Measurements from ENCODE around the gene THOC7.

GRCh38 chr3:63876260-63876659 lies 12.7 kb upstream of the THOC7 start:
- TF ChIP-seq, protein P1, sequence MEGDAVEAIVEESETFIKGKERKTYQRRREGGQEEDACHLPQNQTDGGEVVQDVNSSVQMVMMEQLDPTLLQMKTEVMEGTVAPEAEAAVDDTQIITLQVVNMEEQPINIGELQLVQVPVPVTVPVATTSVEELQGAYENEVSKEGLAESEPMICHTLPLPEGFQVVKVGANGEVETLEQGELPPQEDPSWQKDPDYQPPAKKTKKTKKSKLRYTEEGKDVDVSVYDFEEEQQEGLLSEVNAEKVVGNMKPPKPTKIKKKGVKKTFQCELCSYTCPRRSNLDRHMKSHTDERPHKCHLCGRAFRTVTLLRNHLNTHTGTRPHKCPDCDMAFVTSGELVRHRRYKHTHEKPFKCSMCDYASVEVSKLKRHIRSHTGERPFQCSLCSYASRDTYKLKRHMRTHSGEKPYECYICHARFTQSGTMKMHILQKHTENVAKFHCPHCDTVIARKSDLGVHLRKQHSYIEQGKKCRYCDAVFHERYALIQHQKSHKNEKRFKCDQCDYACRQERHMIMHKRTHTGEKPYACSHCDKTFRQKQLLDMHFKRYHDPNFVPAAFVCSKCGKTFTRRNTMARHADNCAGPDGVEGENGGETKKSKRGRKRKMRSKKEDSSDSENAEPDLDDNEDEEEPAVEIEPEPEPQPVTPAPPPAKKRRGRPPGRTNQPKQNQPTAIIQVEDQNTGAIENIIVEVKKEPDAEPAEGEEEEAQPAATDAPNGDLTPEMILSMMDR (conservative IDR thresholded peaks at IDR 0.05; ENCODE audit: low read length) = no peak
- no peak for TF ChIP-seq EZH2phosphoT487 (IDR thresholded peaks at IDR 0.05; ENCODE audit: borderline replicate concordance)

All from Loucy (cell line).